ENCODE data around the gene METTL4.
A peak's percentile ranks its signal among the peaks of the same experiment; 100 is the strongest.
"Not testable (repeated sequence)": the region's sequence is repeated elsewhere in the genome, so short reads cannot be mapped to it uniquely, and the experiment has no call there.

The METTL4 gene

GRCh38 chr18:2529154-2529553, 42.2 kb downstream of the METTL4 start:
- intact Hi-C loops (cut with DNase I), result no loop called here
- DNase-seq, result no peak

- intact Hi-C loops (cut with DNase I), result no loop called here
- no peak for DNase-seq
Observed at GRCh38 chr18:2526329-2526728, 45.0 kb downstream of the METTL4 start.

- intact Hi-C loops (cut with DNase I); DNase-seq: not testable (repeated sequence)
Observed at GRCh38 chr18:2524794-2525198, 46.5 kb downstream of the METTL4 start.

DNA sequence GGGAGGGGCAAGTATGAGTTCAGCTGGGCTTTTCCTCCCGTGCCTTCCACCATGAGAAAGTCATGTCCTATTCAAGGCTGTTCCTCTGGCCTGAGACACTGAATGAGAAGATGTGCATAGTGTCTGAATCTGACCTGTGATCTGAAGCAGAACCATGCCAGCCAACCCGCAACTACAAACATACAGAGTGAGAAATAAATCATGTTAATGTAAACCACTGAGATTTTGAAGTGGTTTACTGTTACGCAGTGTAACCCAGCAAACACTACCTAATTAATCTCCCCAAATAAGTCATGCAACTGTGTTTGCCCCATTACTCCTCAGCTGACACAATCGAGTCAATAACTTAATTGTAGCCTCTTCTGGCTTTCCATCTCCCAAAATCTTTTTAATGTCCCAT, 49.2 kb downstream of the METTL4 start:
- no peak for DNase-seq
- intact Hi-C loops (cut with DNase I), result no loop called here

GRCh38 chr18:2518473-2518872, 52.8 kb downstream of the METTL4 start:
- intact Hi-C loops (cut with DNase I), result no loop called here
- no peak for DNase-seq

GRCh38 chr18:2515908-2516625, 55.2 kb downstream of the METTL4 start:
- peak in 1 of 10 donors; percentile 49 for DNase-seq
- intact Hi-C loops (cut with DNase I), result no loop called here

DNA sequence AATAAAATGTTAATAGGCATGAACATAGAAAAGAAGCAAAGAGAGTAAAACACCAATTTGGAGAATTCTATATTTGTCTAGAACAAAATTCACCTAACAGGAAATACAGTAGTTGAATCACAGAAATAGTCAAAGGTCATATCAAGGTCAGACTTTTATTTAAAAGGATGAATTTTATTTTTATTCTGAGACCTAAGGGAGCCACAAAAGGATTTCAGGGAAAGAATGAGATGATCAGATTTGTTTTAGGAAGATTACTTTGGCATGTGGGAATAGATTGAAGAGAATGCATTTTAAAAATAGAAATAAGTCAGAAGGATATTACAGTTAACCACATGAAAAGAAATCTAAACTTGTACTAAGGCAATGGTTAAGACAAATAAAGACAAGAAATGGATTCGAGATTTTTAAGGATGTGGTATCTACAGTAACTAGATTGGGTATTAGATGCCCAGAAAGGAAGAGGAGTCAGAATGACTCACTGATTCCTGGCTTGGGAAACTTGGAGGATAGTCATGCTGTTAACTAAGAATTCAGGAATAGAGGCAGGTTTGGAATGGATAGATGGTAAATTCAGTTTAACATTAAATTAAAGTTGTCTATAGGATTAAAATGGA, 56.0 kb downstream of the METTL4 start:
- intact Hi-C loops (cut with DNase I), result no loop called here
- no peak for DNase-seq

GRCh38 chr18:2513616-2514015, 57.7 kb downstream of the METTL4 start:
- no peak for DNase-seq
- intact Hi-C loops (cut with DNase I), result no loop called here

DNA sequence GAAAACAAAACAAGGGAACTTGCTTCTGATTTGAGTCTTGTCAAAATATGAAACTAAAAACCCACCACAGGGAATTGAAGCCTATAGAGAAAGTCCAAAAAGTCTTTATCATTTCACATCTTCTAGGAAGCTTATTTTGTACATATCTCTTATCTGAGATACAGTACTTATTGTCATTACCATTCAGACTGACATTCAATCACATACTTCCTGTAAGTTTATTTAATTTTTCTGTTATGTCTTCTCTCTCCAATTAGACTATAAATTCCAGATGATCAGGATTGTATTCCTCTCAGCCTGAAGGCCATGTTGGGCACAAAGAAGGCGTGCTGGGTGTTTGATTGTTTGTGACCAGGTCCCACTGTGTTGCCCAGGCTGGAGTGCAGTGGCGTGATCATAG, 59.2 kb downstream of the METTL4 start:
- DNase-seq, result no peak
- intact Hi-C loops (cut with DNase I), result no loop called here

- intact Hi-C loops (cut with DNase I), result no loop called here
- DNase-seq, result no peak
Observed at GRCh38 chr18:2511451-2511850, 59.9 kb downstream of the METTL4 start.

- DNase-seq, result no peak
- intact Hi-C loops (cut with DNase I), result no loop called here
Observed at GRCh38 chr18:2510416-2510815, 60.9 kb downstream of the METTL4 start.

DNA sequence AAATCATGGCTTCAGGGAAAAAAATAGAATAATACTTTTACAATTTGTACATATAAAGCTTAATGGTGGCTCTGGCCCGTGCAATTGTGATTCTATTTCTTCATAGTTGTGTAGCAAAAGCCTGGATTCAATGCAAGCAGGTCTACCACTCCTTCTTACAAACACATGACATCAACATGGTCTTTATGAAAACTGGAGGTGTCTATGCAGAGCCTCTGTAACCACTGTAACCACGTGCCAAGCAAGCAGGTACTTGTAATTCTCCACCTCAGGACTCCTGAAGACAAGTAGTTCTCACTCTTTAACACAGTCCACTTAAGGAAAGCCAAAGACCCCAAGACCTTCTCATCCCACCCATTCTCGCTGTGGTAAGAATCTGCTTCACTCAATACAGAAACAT, 62.6 kb downstream of the METTL4 start:
- intact Hi-C loops (cut with DNase I), result no loop called here
- no peak for DNase-seq

DNA sequence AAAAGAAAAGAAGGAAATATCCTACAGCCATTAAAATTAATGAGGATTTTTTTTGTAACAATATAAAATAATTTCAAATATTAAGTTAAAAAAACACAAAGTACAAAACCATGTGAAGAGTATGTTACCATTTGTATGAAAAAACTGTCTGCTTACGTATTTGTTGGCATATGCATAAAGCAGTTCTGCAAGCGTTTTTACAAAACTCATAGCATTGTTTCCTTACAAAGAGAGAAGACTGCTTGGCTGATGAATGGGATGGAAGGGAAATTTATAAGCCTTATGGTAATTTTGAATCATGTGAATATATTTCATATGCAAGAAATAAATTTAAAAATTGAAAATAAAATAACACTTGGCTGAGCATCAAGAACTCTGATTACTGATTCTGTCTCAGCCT, 63.1 kb downstream of the METTL4 start:
- DNase-seq, result no peak
- intact Hi-C loops (cut with DNase I), result no loop called here

GRCh38 chr18:2504642-2505041, 66.7 kb downstream of the METTL4 start:
- no peak for DNase-seq
- intact Hi-C loops (cut with DNase I), result no loop called here

DNA sequence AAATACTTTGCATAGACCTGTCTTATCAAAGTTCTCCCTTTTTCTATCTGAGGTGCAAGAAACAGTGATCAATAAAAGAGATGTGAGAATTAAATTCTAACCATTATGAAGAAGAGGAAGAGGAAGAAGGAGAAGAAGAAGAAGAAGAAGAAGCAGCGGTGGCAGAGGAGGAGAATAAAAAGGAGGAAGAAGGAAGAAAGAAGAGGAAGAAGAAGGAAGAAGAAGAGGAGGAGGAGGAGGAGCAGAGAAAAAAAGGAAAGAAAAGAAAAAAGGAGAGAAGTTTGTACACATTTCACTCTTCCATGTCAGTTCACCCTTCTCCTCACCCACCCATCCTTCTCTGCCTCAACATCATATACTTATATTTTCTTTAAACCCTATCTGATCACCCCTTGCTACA, 68.4 kb downstream of the METTL4 start:
- intact Hi-C loops (cut with DNase I), result no loop called here
- no peak for DNase-seq

- intact Hi-C loops (cut with DNase I), result no loop called here
Observed at GRCh38 chr18:2502394-2502793, 68.9 kb downstream of the METTL4 start.

GRCh38 chr18:2497797-2498196, 73.5 kb downstream of the METTL4 start:
- intact Hi-C loops (cut with DNase I), result no loop called here

More at GRCh38 chr18:2502394-2502793, 68.9 kb downstream of the METTL4 start:
- no peak for DNase-seq

GRCh38 chr18:2495381-2495780, 75.9 kb downstream of the METTL4 start:
- intact Hi-C loops (cut with DNase I), result no loop called here
- no peak for DNase-seq

More at GRCh38 chr18:2497797-2498196, 73.5 kb downstream of the METTL4 start:
- DNase-seq, result no peak

GRCh38 chr18:2494921-2495320, 76.4 kb downstream of the METTL4 start:
- intact Hi-C loops (cut with DNase I), result no loop called here
- DNase-seq, result no peak

All from posterior cingulate gyrus (tissue), 11 donors.